NB4 (cell line): ENCODE data around the gene NHSL1.

ENCODE experiments used
- DNase-seq: peaks from one replicate; pipeline ENCODE4 v3.0.0; 2010; ENCODE audit warnings: low read depth
- H3K4me3 ChIP-seq: one replicate; pipeline ENCODE4 v1.5.1; 2011; ENCODE audit warnings: mild to moderate bottlenecking, low read depth, low read length, moderate library complexity
- CTCF ChIP-seq: IDR thresholded peaks from one replicate; pipeline ENCODE4 v1.5.1; 2012; ENCODE audit warnings: low read depth, low read length
- MAX ChIP-seq: IDR thresholded peaks from 2 replicates; pipeline ENCODE4 v1.6.1; 2011; ENCODE audit warnings: low read depth, low read length
- MYC ChIP-seq: IDR thresholded peaks from 2 replicates; pipeline ENCODE4 v1.6.1; 2011; ENCODE audit warnings: low read depth, low read length
- POLR2A ChIP-seq: IDR thresholded peaks from 2 replicates; pipeline ENCODE4 v1.6.1; 2011; ENCODE audit warnings: mild to moderate bottlenecking; ENCODE audit not compliant: insufficient read length; ENCODE audit errors: extremely low read depth

NHSL1 gene

GRCh38 chr6:138418118-138418742, 81.1 kb downstream of the NHSL1 start:
- TF ChIP-seq POLR2A (no peak), MYC (no peak), CTCF (no peak), MAX (no peak)
- no peak for DNase-seq
- H3K4me3 ChIP-seq: no peak overlapping the region

GRCh38 chr6:138417493-138418117, 81.7 kb downstream of the NHSL1 start:
- TF ChIP-seq POLR2A (no peak), MAX (no peak), MYC (no peak), CTCF (no peak)
- DNase-seq: no peak
- H3K4me3 ChIP-seq: no peak overlapping the region

GRCh38 chr6:138416206-138416605, 83.1 kb downstream of the NHSL1 start:
- no peak for DNase-seq
- TF ChIP-seq MYC (no peak), MAX (no peak), CTCF (no peak), POLR2A (no peak)
- no peak overlapping the region for H3K4me3 ChIP-seq

- DNase-seq: no peak
- H3K4me3 ChIP-seq: no peak overlapping the region
- no peak for TF ChIP-seq POLR2A
These were observed 84.2 kb downstream of the NHSL1 start for GRCh38 chr6:138415125-138415524.

GRCh38 chr6:138410972-138411880, 88.1 kb downstream of the NHSL1 start:
- H3K4me3 ChIP-seq: no peak overlapping the region
- TF ChIP-seq CTCF (no peak), MYC (no peak)
- peak; percentile 67 for DNase-seq

- DNase-seq: peak; percentile 74
- no peak overlapping the region for H3K4me3 ChIP-seq
- peak; percentile 52 for TF ChIP-seq MAX
- no peak for TF ChIP-seq CTCF
These were observed 89.1 kb downstream of the NHSL1 start for GRCh38 chr6:138410048-138410735.
